ENCODE measurements around the gene POLR2A. TPM values are rescaled to one million over a fixed set of nuclear protein-coding genes. Genes with fewer than 3 reads are reported as not detected.

Gene POLR2A
- total and polyA plus RNA-seq, 2 of the 13 experiments (the other 11 are each of a cell fraction or from before 2014, with no cell fraction given), result 17.8 to 18.3 TPM

DNA sequence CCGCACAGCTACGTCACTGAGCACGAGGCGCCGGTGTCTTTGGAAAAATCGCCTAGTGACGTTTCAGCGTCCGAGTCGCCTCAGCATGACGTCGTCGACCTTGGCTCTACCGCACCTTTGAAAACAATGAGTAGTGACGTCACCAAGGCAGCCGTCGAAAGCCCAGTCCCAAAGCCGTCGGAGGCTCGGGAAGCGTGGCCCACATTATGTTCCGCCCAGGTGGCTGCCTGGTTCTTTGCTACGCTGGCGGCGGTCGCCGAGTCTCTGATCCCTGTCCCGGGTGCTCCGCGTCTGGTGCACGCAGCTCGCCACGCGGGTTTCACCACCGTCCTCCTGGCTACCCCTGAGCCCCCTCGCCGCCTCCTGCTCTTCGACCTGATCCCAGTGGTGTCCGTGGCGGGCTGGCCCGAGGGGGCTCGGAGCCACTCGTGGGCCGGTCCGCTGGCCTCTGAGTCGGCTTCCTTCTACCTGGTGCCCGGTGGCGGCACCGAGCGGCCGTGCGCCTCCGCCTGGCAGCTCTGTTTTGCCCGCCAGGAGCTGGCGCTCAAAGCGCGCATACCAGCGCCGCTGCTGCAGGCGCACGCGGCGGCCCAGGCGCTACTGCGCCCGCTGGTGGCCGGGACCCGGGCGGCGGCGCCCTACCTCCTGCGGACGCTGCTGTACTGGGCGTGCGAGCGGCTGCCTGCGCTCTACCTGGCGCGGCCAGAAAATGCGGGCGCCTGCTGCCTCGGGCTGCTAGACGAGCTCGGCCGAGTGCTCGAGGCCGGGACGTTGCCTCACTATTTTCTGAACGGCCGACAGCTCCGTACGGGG lies 47.4 kb upstream of the POLR2A start (continued):
- TF ChIP-seq YY1 (IDR thresholded peaks at IDR 0.05; ENCODE audit: insufficient read depth, insufficient replicate concordance, low read depth, low read length), result peak; percentile 55
- no peak for TF ChIP-seq MAF1 (CRISPR knock-in tag; IDR thresholded peaks at IDR 0.05; ENCODE audit: borderline replicate concordance)
- 0 out of 2 replicates have a peak, but pooled peaks have one; percentile 26 for TF ChIP-seq KLF6 (CRISPR knock-in tag; IDR thresholded peaks at IDR 0.05)
- TF ChIP-seq, protein P1, sequence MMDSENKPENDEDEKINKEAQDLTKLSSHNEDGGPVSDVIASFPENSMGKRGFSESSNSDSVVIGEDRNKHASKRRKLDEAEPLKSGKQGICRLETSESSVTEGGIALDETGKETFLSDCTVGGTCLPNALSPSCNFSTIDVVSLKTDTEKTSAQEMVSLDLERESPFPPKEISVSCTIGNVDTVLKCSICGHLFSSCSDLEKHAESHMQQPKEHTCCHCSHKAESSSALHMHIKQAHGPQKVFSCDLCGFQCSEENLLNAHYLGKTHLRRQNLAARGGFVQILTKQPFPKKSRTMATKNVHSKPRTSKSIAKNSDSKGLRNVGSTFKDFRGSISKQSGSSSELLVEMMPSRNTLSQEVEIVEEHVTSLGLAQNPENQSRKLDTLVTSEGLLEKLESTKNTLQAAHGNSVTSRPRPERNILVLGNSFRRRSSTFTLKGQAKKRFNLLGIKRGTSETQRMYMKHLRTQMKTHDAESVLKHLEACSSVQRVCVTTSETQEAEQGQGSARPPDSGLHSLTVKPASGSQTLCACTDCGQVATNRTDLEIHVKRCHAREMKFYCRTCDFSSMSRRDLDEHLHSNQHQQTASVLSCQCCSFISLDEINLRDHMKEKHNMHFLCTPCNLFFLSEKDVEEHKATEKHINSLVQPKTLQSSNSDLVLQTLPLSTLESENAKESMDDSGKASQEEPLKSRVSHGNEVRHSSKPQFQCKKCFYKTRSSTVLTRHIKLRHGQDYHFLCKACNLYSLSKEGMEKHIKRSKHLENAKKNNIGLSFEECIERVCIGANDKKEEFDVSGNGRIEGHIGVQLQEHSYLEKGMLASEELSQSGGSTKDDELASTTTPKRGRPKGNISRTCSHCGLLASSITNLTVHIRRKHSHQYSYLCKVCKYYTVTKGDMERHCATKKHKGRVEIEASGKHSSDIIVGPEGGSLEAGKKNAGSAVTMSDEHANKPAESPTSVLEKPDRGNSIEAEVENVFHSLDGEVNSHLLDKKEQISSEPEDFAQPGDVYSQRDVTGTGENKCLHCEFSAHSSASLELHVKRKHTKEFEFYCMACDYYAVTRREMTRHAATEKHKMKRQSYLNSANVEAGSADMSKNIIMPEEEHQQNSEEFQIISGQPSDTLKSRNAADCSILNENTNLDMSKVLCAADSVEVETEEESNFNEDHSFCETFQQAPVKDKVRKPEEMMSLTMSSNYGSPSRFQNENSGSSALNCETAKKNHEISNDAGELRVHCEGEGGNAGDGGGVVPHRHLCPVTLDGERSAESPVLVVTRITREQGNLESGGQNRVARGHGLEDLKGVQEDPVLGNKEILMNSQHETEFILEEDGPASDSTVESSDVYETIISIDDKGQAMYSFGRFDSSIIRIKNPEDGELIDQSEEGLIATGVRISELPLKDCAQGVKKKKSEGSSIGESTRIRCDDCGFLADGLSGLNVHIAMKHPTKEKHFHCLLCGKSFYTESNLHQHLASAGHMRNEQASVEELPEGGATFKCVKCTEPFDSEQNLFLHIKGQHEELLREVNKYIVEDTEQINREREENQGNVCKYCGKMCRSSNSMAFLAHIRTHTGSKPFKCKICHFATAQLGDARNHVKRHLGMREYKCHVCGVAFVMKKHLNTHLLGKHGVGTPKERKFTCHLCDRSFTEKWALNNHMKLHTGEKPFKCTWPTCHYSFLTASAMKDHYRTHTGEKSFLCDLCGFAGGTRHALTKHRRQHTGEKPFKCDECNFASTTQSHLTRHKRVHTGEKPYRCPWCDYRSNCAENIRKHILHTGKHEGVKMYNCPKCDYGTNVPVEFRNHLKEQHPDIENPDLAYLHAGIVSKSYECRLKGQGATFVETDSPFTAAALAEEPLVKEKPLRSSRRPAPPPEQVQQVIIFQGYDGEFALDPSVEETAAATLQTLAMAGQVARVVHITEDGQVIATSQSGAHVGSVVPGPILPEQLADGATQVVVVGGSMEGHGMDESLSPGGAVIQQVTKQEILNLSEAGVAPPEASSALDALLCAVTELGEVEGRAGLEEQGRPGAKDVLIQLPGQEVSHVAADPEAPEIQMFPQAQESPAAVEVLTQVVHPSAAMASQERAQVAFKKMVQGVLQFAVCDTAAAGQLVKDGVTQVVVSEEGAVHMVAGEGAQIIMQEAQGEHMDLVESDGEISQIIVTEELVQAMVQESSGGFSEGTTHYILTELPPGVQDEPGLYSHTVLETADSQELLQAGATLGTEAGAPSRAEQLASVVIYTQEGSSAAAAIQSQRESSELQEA (CRISPR knock-in tag; IDR thresholded peaks at IDR 0.05; ENCODE audit: not compliant biosample characterization), result no peak
- 0 out of 2 replicates have a peak, but pooled peaks have one; percentile 32 for TF ChIP-seq ARNT2 (CRISPR knock-in tag; IDR thresholded peaks at IDR 0.05; ENCODE audit: low read depth)

Data from HepG2 (cell line).